PC-3 (cell line): Measurements from ENCODE around the gene PCBP3. TPM values are rescaled to one million over a fixed set of nuclear protein-coding genes. Genes with fewer than 3 reads are reported as not detected.

Experiments used
- ATAC-seq: fragments of 200-7000 bp; cut with Tn5 transposase; 2 replicates; pipeline ENCODE4 v1.9.1; 2020; ENCODE audit warnings: mild to moderate bottlenecking, moderate library complexity
- BruUV-seq: library from RNA; stranded (reverse); fragments of 400-500 nt; replicated peaks from 2 replicates; lab custom pipeline; 2021; lab: Mats Ljungman, UMichigan
- CTCF ChIA-PET: fragments of 300-600 bp; sonication (Branson Sonifier 250); formaldehyde crosslinking; loops from one replicate; lab custom pipeline; 2022; ENCODE audit warnings: antibody characterized with exemption; lab: Charles Lee
- POLR2A ChIA-PET: fragments of 300-600 bp; sonication (Branson Sonifier 250); formaldehyde crosslinking; loops from one replicate; lab custom pipeline; 2022; ENCODE audit warnings: antibody characterized with exemption; ENCODE audit not compliant: unreplicated experiment; lab: Charles Lee
- DNase-seq: peaks from one replicate; pipeline ENCODE4 v3.0.0-alpha.2; 2015
- H2AFZ ChIP-seq: fragments of 300-600 bp; sonication (generic); 2 replicates; pipeline ENCODE4 v1.6.0; 2016; ENCODE audit warnings: antibody characterized with exemption, low read length
- H3F3A ChIP-seq: fragments of 300-600 bp; sonication (generic); one replicate; pipeline ENCODE4 v1.6.0; 2017; ENCODE audit warnings: antibody characterized with exemption, low read length, control low read depth, mild to moderate bottlenecking; ENCODE audit not compliant: unreplicated experiment
- H3K27ac ChIP-seq: fragments of 300-600 bp; sonication (generic); 2 replicates; pipeline ENCODE4 v1.5.1; 2016; ENCODE audit warnings: mild to moderate bottlenecking, low read length
- H3K27me3 ChIP-seq: fragments of 300-600 bp; sonication (generic); 2 replicates; pipeline ENCODE4 v1.6.1; 2016; ENCODE audit warnings: low read length, mixed read lengths
- H3K36me3 ChIP-seq: fragments of 300-600 bp; sonication (generic); 2 replicates; pipeline ENCODE4 v1.6.1; 2016; ENCODE audit warnings: low read depth, mixed run types, low read length, mixed read lengths
- H3K4me1 ChIP-seq: fragments of 300-600 bp; sonication (generic); 2 replicates; pipeline ENCODE4 v1.5.1; 2016; ENCODE audit warnings: low read length; ENCODE audit not compliant: insufficient read depth
- H3K4me2 ChIP-seq: fragments of 300-600 bp; sonication (generic); 2 replicates; pipeline ENCODE4 v1.6.0; 2016; ENCODE audit warnings: low read length
- H3K4me3 ChIP-seq: fragments of 300-600 bp; sonication (generic); 2 replicates; pipeline ENCODE4 v1.5.1; 2016; ENCODE audit warnings: mild to moderate bottlenecking, low read length, mixed read lengths
- H3K79me2 ChIP-seq: fragments of 300-600 bp; sonication (generic); 2 replicates; pipeline ENCODE4 v1.6.1; 2017; ENCODE audit warnings: low read length, mixed read lengths
- H3K9ac ChIP-seq: fragments of 300-600 bp; sonication (generic); 2 replicates; pipeline ENCODE4 v1.6.0; 2016; ENCODE audit warnings: mild to moderate bottlenecking, low read length
- H3K9me2 ChIP-seq: fragments of 300-600 bp; sonication (generic); replicated peaks from 2 replicates; pipeline ENCODE4 v1.6.1; 2016; ENCODE audit warnings: mixed run types, low read length, mixed read lengths
- H3K9me3 ChIP-seq: fragments of 300-600 bp; sonication (generic); 2 replicates; pipeline ENCODE4 v1.6.1; 2016; ENCODE audit warnings: low read length, mixed read lengths
- H4K20me1 ChIP-seq: fragments of 300-600 bp; sonication (generic); 2 replicates; pipeline ENCODE4 v1.6.1; 2016; ENCODE audit warnings: low read length, mixed read lengths
- EZH2 ChIP-seq: fragments of 300-600 bp; sonication (generic); IDR thresholded peaks from one replicate; pipeline ENCODE4 v1.6.1; 2017; ENCODE audit warnings: antibody characterized with exemption, mild to moderate bottlenecking, low read length; ENCODE audit not compliant: unreplicated experiment
- EZH2phosphoT487 ChIP-seq: fragments of 300-600 bp; sonication (generic); IDR thresholded peaks from 2 replicates; pipeline ENCODE4 v1.6.1; 2018; ENCODE audit warnings: mild to moderate bottlenecking, antibody characterized with exemption, low read length, borderline replicate concordance
- intact Hi-C: fragments of 100-400 bp; cut with micrococcal nuclease; formaldehyde crosslinking; loops from 2 replicates; pipeline ENCODE4 v1.9.0; 2023
- total RNA-seq: library from RNA; depleted of rRNA; stranded (reverse); fragments of >200 nt; gene quantifications from 2 replicates; pipeline ENCODE4 v1.2.3, GENCODE V29; 2014
- TF ChIP-seq, protein P1 (sequence below): fragments of 300-600 bp; sonication (generic); conservative IDR thresholded peaks from 2 replicates; pipeline ENCODE4 v1.5.1; 2017; ENCODE audit warnings: antibody characterized with exemption, low read depth, mild to moderate bottlenecking, low read length

Gene PCBP3
- total RNA-seq, 1 experiment from 2014 or later: 2.4 TPM

DNA sequence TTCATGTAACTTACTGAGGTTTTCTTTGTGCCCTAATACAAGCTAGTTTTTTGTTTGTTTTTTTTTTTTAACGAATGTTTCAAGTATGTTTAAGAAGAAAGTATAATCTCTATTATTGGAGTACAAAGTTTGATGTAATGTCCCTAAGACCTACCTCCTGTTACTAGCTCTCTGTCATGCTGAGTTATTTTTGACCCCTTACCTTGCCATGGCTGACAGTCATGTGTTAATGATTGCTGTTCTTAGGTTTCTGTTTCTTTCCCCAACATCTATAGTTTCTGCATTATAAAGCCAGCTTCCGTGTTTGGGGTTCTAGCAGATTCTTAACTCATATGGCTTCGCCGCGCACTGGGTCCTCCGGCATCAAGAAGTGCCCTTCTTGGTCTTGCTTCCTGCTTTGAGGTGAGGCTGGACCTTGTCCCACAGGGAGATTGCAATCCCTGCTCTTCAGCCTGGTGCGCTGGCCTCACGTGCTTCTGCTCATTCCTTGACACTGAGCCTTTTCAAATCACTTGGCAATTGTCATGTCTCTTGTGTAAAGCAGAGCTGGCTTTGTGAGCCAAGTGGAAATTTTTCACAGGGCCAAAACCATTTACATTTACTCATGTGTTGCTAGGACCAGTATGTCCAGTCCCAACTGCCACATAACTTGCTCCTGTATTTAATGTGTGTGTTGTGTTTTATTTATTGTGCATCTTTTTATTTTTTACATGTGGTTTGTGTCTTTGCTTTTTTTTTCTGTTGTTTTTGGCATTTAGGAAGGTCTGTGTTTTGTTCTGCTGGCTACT, 203.0 kb downstream of the PCBP3 start:
- intact Hi-C loops: no loop called here
- H2AFZ ChIP-seq: no peak overlapping the region
- H3K9me2 ChIP-seq: no peaks in the 10 kb centered on the region
- no peak overlapping the region for H3K27ac ChIP-seq
- H3K4me2 ChIP-seq: no peak overlapping the region
- CTCF ChIA-PET: interaction anchor here (0.7 kb wide), 1 partner anchor 34 kb away, joined by 3 read pairs; no protein-coding TSS in a partner anchor
- POLR2A ChIA-PET: no interaction called here
- ATAC-seq (no peak), DNase-seq (no peak)
- H3F3A ChIP-seq: no peaks in the 10 kb centered on the region
- H4K20me1 ChIP-seq: no peaks in the 10 kb centered on the region
- H3K4me3 ChIP-seq: no peak overlapping the region
- no TSS peak for BruUV-seq
- TF ChIP-seq EZH2phosphoT487 (no peak), EZH2 (no peak)
- TF ChIP-seq, protein P1, sequence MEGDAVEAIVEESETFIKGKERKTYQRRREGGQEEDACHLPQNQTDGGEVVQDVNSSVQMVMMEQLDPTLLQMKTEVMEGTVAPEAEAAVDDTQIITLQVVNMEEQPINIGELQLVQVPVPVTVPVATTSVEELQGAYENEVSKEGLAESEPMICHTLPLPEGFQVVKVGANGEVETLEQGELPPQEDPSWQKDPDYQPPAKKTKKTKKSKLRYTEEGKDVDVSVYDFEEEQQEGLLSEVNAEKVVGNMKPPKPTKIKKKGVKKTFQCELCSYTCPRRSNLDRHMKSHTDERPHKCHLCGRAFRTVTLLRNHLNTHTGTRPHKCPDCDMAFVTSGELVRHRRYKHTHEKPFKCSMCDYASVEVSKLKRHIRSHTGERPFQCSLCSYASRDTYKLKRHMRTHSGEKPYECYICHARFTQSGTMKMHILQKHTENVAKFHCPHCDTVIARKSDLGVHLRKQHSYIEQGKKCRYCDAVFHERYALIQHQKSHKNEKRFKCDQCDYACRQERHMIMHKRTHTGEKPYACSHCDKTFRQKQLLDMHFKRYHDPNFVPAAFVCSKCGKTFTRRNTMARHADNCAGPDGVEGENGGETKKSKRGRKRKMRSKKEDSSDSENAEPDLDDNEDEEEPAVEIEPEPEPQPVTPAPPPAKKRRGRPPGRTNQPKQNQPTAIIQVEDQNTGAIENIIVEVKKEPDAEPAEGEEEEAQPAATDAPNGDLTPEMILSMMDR: no peak
- H3K79me2 ChIP-seq: no peaks in the 10 kb centered on the region
- no peaks in the 10 kb centered on the region for H3K27me3 ChIP-seq
- H3K9ac ChIP-seq: no peak overlapping the region
- H3K9me3 ChIP-seq: no peaks in the 10 kb centered on the region; the same call in 1 of the 2 replicates
- H3K4me1 ChIP-seq: no peaks in the 10 kb centered on the region
- H3K36me3 ChIP-seq: no peaks in the 10 kb centered on the region

DNA sequence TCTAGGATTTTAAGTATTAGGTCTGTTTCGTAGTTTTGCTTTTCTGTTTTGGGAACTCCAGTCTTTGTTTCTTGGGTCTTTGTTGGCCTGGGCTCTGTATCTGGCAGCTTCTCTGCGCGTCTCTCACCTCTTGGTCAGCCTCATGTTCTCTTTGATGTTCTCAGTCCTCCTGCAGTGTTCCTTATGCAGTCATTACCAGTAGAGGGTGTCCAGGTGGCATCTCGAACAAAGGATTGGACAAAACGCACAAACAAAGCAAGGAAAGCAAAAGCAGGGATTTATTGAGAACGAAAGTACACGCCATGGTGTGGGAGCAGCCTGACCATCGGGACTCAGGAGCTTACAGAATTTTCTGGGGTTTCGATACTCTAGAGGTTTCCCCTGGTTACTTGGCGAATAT, 204.3 kb downstream of the PCBP3 start:
- TF ChIP-seq EZH2phosphoT487: no peak
- TF ChIP-seq, protein P1: no peak; the same call in 1 of the 2 replicates
- TF ChIP-seq EZH2: no peak
- no peak overlapping the region for H3K9ac ChIP-seq

DNA sequence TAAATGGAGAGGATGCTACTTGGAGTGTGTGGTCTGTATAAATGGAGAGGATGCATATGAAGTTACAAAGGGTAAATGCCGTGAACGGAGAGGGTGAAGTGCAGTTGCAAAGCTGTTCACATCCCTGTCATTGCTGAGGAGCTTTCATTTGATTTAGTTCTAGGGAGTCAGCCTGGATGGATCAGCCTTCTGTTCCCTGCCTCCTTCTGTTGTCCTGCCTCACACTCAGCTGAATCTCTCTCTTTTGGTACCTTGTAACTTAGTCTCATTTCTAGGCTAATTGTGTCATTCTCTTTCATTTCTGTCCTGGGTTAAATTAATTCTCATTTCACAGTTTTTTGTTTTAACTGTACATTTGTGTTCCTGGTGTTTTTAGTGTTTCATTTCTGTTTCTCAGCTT, 204.8 kb downstream of the PCBP3 start:
- no peak overlapping the region for H3K4me2 ChIP-seq
- POLR2A ChIA-PET: no interaction called here
- H3K9me2 ChIP-seq: no peaks in the 10 kb centered on the region
- no peak overlapping the region for H2AFZ ChIP-seq
- H3K27ac ChIP-seq: no peak overlapping the region
- H3K9ac ChIP-seq: no peak overlapping the region
- H4K20me1 ChIP-seq: no peaks in the 10 kb centered on the region
- no peaks in the 10 kb centered on the region for H3K36me3 ChIP-seq
- no TSS peak for BruUV-seq
- ATAC-seq (no peak), DNase-seq (no peak)
- CTCF ChIA-PET: no interaction called here
- H3K79me2 ChIP-seq: no peaks in the 10 kb centered on the region
- intact Hi-C loops: loop anchor here (1.0 kb wide), 1 partner anchor 32 kb away; no protein-coding TSS in a partner anchor
- TF ChIP-seq, protein P1: no peak
- no peak for TF ChIP-seq EZH2phosphoT487
- TF ChIP-seq EZH2: no peak
- no peak overlapping the region for H3K4me3 ChIP-seq
- no peaks in the 10 kb centered on the region for H3K9me3 ChIP-seq
- H3K27me3 ChIP-seq: no peaks in the 10 kb centered on the region
- no peaks in the 10 kb centered on the region for H3F3A ChIP-seq
- no peaks in the 10 kb centered on the region for H3K4me1 ChIP-seq

More for the DNA sequence above, 204.3 kb downstream of the PCBP3 start:
- H3F3A ChIP-seq: no peaks in the 10 kb centered on the region
- no TSS peak for BruUV-seq
- no peaks in the 10 kb centered on the region for H3K27me3 ChIP-seq
- intact Hi-C loops: loop anchor here (1.0 kb wide), 1 partner anchor 32 kb away; no protein-coding TSS in a partner anchor
- ATAC-seq (peak; percentile 40; the same call in 1 of the 2 replicates), DNase-seq (no peak)
- H3K4me2 ChIP-seq: no peak overlapping the region
- H4K20me1 ChIP-seq: no peaks in the 10 kb centered on the region
- no peaks in the 10 kb centered on the region for H3K36me3 ChIP-seq
- no peak overlapping the region for H3K27ac ChIP-seq
- H3K79me2 ChIP-seq: no peaks in the 10 kb centered on the region
- ChIA-PET POLR2A (no interaction called here), CTCF (no interaction called here)
- H3K9me2 ChIP-seq: no peaks in the 10 kb centered on the region
- no peaks in the 10 kb centered on the region for H3K4me1 ChIP-seq
- no peak overlapping the region for H3K4me3 ChIP-seq
- H2AFZ ChIP-seq: no peak overlapping the region
- no peaks in the 10 kb centered on the region for H3K9me3 ChIP-seq
